ENCODE measurements around the gene FRMD4B. TPM values are rescaled to one million over a fixed set of nuclear protein-coding genes. Genes with fewer than 3 reads are reported as not detected.
"Not testable (repeated sequence)": the region's sequence is repeated elsewhere in the genome, so short reads cannot be mapped to it uniquely, and the experiment has no call there.

FRMD4B gene
- total RNA-seq, 1 donor from 2014 or later: 14.0 TPM

DNA sequence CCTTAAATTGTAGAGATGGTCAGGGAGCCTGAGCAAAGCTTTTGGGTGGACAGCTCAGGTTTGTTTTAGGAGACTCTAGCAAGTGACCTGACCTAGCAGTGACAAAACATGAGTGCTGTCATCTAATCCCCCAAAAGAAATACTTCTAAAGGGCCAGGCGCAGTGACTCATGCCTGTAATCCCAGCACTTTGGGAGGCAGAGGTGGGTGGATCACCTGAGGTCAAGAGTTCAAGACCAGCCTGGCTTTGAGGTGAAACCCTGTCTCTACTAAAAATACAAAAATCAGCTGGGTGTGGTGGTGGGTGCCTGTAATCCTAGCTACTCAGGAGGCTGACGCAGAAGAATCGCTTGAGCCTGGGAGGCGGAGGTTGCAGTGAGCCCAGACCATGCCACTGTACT, 150.7 kb downstream of the FRMD4B start:
- intact Hi-C loops (cut with micrococcal nuclease); DNase-seq; ATAC-seq: not testable (repeated sequence)

DNA sequence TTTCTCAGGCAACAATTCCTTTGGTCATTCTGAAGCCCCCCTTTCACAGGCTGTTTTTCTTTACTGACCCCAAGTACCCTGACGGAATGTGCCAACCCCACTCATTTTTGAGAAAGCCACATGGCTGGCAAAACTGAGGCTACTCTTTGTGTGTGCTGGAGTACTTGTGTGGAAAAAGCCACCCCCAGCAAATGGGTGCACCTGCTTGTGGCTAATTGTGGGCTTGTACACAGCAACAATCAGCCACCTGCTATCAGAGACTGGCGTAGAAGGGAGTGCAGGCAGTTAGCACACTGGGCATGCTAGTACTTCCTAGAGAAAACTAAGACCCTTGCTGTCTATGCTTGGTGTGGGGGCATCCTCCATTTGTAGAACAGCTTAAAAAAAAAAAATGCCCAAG, 153.4 kb downstream of the FRMD4B start:
- intact Hi-C loops (cut with micrococcal nuclease): no loop called here
- no peak for ATAC-seq
- DNase-seq: no peak

DNA sequence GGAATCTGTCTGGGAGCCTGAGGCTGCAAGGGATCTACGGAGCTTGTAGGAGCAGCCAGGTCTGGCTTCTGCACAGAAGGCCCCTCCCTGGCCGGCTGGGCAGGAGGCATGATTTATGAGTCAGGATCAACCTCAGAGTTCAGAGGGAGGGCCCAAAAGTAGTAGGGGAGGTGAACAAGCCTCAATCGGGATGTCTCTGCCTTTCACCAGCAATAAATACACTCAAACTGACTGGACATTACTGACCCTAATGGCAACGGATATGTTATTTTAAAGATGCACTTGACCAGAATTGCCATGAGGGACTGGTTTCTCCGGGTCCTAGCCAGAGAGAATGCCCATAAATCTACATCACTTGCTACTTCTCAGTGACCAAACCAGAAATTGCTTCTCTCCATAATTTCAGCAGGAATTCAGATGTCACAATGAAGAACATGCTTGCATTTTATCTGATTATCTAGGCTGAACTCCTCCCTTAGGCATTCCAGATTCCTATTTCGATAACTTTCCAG, 153.9 kb downstream of the FRMD4B start:
- ATAC-seq (peak; percentile 29), DNase-seq (no peak)
- intact Hi-C loops (cut with micrococcal nuclease): no loop called here

DNA sequence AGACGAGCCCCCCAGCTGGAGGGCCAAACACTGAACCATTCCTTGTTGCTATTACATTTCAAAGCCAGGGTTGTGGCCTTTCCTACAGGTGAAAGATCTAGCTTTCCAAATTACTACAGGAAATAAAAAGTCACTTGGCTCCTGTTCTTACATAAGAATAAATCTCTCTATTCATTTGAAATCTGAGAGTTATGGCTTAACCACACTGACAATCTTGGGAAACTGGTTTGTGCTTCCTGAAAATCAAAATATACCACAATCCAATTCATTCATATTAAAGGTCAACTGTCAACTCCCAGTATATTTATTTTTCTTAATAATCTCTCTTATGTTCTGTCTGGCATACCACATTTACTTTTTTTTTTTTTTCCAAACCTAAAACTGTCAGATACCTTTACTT, 159.8 kb downstream of the FRMD4B start:
- ATAC-seq (no peak), DNase-seq (no peak)
- intact Hi-C loops (cut with micrococcal nuclease): no loop called here

DNA sequence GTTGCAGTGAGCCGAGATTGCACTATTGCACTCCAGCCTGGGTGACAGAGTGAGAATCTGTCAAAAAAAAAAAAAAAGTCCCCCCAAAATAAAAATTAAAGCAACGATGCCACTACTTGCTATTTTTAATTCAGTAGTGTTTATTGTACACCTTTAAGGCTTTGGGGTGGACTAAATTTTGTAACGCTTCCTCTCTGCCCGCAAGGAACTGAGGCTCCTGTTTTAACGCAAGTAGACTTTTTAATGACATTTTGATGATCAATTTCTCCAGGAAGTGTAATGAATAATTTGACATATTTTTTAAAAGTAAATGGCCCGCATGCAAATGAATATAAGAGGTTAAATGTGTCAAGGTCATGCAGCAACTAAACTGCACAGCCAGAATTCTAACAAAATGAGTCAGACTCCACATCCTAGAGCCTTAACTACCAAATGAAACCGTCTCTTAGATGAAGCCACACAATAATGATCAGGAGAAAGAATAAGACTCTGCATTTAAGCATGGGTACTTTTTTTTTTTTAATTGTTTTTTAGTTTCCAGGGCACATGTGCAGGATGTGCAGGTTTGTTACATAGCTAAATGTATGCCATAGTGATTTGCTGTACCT, 166.7 kb downstream of the FRMD4B start:
- ATAC-seq (no peak), DNase-seq (no peak)
- intact Hi-C loops (cut with micrococcal nuclease): no loop called here

DNA sequence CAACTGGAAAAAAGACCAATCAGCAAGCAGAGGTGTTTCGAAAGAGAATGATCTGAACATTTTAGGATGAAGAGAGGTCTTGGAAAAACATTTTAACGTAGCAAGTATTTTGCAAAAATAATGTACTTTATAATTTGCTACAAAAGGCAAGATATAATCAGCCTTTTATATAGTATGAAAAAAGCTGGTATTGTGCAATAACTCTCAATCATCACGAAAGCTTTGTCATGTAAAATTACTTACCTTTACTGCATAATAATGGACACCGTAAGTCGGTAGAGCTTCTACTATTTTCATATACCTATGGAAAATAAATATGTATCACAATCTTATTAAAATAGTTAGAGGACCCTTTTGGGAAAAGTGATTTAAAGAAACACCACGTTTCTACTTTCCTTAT, 167.8 kb downstream of the FRMD4B start:
- ATAC-seq: no peak
- DNase-seq: no peak
- intact Hi-C loops (cut with micrococcal nuclease): no loop called here

DNA sequence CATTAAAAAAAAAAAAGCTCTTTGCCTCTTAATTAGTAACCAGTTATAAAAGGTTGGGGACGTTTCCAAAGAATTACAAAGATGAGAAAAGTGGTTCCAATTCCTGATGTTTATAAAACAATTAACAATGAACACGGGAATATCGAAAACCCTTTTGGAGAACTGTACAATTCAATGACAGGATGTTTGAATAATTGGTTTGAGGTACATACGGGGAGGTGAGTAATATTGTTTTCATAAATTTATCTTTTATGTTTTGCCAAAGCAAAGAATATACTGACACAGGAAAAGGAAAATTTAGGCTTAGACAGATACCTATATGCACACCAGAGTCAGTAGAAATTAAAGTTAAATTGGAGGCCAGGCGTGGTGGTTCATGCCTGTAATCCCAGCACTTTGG, 168.9 kb downstream of the FRMD4B start:
- DNase-seq (no peak), ATAC-seq (no peak)
- intact Hi-C loops (cut with micrococcal nuclease): no loop called here

DNA sequence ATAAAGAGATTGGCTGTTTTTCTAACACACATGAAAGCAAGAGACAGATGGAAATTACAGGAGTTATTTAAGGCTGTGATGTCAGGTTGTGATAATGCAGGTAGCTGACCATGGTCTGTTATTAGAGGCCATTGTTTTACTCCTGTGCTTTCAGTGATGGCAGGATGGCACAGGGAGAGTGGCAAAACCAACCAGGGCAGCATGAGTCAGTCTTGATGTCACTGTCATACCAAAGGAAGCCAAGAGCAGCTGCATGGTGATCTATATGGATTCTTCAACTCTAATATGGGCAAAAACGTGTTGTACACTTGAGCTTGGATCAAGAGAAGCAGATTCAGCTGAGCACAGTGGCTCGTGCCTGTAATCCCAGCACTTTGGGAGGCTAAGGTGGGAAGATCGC, 171.6 kb downstream of the FRMD4B start:
- no peak for DNase-seq
- ATAC-seq: no peak
- intact Hi-C loops (cut with micrococcal nuclease): no loop called here

DNA sequence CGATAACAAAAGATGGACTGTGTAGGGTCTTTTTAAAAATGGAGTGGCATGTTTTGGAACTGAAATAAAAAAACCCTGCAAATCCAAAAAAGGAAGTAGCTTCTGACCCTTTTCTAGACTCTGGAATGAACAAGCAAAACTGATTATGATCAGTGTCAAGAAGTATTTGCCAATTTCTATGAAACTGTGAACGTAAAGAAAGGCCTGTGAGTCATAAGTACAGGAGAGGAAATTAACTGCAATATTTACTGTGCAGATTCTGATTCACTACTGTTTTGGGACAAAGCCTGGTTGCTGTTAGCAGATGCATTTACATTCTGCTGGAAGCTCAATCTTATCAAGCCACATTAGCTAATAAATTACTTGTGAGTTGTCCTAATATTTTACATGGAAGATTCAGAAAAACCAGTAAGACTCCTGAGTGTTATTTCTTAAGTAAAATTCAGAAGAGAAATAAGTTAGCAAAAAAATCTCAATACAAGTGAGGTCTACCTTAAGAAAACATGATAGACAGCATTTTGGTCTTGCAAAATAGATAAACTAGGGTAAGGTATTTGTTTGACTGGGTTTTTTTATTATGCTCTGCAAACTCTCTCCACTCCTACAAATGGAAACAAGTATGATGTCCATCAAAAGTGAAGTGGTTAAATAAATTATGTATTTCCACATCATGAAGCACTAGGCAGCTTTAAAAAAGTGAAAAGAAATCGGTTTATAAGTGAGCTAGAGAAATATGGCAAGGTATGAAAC, 173.3 kb downstream of the FRMD4B start:
- intact Hi-C loops (cut with micrococcal nuclease): no loop called here
- DNase-seq (no peak), ATAC-seq (no peak)

DNA sequence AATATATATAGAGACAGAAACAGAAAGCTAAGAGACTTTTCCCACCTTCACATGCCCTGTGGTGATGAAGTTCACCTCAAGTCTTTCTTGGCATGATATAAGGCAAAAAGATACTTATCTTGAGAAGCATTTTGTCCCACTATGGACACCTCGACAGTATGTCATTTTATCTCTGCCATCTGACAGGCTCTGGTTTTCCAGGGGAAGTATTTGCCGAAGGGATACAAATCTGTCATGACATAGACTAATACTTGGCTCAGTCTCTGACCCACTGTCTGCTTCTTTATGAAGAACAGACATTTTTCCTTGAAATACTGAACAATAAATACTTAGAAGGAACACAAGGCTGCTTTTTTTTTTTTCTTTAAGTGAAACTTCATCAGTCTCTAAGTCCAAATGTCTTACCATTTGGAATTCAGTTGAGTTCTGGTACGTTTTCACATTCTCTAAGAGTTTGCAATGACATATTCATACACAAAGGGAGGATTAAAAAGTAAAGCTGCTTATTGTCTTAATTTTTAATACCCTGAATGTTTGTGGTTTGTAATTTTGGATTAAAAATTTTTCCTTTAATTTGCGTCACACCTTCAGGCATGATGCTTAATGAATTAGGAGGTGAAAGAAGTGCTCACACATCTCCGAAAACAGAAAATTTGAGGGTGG, 175.7 kb downstream of the FRMD4B start:
- ATAC-seq: no peak
- no peak for DNase-seq
- intact Hi-C loops (cut with micrococcal nuclease): no loop called here

DNA sequence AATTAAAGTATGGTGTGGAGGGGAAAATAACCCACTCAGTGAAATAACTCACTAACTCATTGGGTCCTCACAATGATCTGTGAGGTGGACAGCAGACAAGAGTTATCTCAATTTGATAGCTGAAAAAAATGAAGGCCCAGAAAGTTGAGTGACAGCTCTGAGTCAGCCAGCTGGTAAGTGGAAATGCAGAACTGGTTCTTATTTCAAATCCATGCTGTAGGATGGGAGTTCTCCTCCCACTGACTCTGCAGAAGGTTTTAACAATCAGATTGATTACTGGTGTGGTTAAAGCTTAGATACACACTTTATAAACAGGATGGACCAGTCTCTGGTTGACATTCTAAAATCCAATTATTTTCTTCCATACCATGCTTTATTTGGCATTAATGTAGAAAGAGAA, 176.5 kb downstream of the FRMD4B start:
- ATAC-seq: no peak
- intact Hi-C loops (cut with micrococcal nuclease): no loop called here
- no peak for DNase-seq

DNA sequence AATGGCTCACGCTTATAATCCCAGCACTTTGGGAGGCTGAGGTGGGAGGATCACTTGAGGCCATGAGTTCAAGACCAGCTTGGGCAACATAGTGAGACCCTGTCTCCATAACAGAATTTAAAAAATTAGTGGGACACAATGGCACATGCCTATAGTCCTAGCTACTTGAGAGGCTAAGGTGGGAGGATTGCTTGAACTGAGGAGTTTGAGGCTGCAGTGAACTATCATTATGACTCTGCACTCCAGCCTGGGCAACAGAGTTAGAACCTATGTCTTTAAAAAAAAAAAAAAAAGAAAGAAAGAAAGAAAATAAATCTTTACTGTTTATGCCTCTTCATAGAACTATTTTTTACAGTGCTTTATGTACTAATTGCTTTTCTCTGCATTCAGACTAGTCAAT, 178.9 kb downstream of the FRMD4B start:
- DNase-seq (no peak), ATAC-seq (no peak)
- intact Hi-C loops (cut with micrococcal nuclease): no loop called here

DNA sequence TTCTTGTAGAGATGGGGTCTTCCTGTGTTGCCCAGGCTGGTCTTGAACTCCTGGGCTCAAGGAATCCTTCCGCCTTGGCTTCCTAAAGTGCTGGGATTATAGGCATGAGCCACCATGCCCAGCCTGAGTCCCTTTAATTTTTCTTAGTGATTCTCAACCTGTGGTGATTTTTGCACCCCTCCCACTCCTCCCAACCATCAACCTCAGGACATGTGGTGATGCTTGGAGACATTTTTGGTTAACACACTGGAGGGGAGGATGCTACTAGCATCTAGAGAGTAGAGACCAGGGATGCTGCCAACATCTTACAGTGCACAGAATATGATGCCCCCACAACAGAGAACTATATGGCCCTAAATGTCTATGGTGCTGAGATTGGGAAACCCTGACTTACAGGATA, 180.5 kb downstream of the FRMD4B start:
- intact Hi-C loops (cut with micrococcal nuclease): no loop called here
- no peak for ATAC-seq
- DNase-seq: no peak

DNA sequence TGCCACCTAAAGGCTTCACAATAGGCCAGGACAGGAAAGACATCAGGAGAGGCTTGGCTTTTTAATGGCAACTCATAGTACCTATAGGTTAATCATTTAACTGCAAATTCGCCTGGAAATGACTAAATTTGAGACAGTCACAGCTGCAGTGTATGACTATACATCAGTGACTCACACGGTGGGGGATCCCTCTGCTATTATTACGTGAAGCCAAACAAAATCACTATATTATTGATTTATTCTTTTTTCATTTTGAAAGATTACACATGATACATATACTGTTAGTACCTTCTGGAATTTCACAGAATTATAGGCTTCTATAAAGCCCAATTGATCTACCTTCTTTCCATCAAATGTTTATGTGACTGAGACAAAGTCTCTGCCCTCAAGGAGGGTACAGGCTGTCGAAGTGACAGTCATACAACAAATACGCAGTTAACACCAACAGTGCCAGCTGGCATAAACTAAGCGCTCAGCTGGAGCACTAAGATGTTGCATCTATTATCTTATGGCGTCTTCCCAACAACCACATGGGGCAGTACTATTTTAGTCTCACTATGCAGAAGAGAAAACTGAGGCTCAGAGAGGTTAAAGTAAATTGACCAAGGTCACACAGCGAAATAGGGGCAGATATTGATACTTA, 181.5 kb downstream of the FRMD4B start:
- ATAC-seq (peak; percentile 87), DNase-seq (peak; percentile 32)
- intact Hi-C loops (cut with micrococcal nuclease): no loop called here

DNA sequence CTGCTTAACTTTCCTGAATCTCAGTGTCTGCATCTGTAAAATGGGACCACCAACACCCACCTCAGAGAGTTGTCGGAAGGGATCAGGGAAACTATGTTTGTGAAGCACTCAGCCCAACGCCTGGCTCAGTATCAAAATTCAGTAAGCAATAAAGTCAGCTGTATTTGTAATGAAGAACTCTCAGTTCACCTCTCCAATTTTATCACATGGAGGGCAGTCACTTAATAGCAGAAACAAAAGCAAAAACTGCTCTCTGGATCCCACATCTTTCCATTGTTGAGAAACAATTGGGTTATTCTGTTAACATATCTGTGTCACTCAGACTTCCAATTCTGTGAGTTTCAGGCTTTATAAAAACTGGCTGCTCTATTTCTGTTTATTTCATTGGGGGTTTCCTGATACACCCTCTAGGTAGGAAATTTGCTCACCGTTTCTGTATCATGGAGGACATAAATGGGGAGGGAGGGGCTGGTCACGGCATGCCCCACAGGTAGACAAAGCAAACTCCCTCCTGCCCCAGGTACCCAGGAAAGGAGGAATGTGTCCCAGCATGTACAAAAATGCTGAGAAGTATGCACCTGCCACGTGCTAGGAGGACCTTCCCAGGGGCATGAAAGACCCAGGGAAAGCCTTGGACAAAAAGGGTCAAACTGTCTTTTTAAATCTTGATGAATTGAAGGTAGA, 182.1 kb downstream of the FRMD4B start:
- DNase-seq (no peak), ATAC-seq (no peak)
- intact Hi-C loops (cut with micrococcal nuclease): no loop called here

DNA sequence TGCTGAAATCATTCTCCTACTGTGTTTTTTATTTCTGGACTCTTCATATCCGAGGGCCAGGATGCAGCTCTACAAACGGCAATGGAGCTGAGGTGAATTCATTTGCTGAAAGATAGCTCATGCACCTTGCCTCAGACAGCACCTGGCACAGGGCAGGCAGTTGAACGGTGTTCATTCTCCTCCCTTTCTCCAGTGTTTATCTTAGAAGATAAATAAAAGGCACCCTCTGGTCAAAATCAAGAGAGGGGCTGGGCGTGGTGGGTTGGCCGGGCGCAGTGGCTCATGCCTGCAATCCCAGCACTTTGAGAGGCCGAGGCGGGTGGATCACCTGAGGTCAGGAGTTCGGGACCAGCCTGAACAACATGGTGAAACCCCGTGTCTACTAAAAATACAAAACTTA, 184.2 kb downstream of the FRMD4B start:
- ATAC-seq: no peak
- DNase-seq: no peak
- intact Hi-C loops (cut with micrococcal nuclease): no loop called here

DNA sequence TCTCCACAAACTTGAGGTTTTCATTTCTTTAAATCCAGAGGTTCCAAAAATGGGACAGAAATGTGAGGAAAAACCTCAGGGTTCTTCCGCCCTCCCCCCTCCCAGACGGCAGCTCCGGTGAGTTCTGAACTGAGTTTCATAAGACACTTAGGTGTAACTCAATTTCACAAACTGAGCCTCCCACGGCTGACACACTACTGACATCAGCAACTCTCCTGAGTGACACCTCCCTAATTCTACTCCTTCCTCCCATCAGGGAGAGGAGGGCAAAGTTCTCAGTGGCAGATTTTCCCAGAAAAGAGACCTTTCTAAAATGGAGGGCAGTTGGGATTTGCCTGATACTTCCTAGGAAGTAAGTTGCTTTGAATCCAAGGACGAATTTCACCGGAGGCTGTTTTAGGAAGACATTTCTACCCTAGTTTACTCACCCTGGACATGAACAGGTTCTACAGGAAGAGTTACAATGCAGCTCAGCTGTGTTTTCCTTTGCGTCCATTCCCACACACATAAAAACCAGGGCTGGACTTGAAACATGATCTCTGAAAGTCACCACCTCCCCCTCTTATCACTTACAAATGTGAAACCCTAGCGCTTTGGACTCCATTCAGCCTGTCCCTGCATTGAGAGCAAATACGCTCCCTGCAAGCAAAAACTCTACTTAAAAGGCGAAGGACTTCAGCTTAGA, 185.4 kb downstream of the FRMD4B start:
- DNase-seq: no peak
- intact Hi-C loops (cut with micrococcal nuclease): no loop called here
- peak; percentile 77 for ATAC-seq

DNA sequence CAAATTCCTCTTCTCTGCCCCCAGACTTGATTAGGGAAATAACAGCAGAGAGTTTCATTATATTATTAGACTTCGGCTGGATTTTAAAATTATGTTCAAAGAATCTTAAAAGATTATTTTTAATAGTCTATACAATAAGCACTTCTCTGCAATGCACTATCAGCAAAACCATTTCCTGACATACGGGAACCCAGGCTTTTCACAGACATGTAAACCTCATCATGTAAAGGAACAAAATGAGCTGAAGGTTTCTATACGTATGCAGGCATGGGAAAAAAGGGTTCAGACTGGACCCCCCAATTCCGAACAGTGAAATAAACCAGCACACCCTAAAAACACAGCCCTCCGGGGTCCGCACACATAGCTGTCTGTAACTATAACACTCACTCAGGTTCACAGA, 185.9 kb downstream of the FRMD4B start:
- no peak for DNase-seq
- ATAC-seq: no peak
- intact Hi-C loops (cut with micrococcal nuclease): no loop called here

DNA sequence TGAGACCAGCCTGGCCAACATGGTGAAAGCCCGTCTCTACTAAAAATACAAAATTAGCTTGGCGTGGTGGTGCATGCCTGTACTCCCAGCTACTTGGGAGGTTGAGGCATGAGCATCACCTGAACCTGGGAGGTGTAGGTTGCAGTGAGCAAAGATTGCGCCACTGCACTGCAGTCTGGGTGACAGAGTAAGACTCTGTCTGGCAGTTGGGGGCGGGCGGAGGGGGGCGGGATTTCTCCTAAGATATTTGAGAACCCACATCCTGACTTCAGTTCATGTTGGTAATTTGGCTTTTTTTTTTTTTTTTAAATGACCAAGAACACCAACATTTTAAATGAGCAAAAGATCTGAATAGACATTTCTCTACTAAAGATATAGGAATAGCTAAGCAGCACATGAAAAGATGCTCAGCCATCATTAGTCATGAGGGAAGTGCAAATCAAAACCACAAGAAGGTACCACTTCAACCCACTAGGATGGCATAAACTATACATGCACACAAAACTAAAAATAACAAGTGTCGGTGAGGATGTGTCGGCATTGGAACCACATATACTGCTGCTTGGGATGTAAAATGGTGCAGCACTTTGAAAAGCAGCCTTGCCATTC, 187.9 kb downstream of the FRMD4B start:
- intact Hi-C loops (cut with micrococcal nuclease): no loop called here
- DNase-seq (no peak), ATAC-seq (no peak)
